HG03469 (cell line): Measurements from ENCODE around the gene LINC00237.

Source experiments
- ATAC-seq: cut with Tn5 transposase; IDR thresholded peaks from one replicate; pipeline ENCODE4 v1.9.1; 2021; ENCODE audit warnings: mild to moderate bottlenecking, moderate library complexity, moderate number of reproducible peaks; ENCODE audit not compliant: unreplicated experiment

LINC00237 gene

GRCh38 chr20:21106171-21107017 lies at the start of gene LINC00237:
TSS of gene LINC00237 (minus strand) at chr20:21106358.
- ATAC-seq = no peak

GRCh38 chr20:21155268-21155667 lies 49.1 kb upstream of the LINC00237 start:
- ATAC-seq = no peak

GRCh38 chr20:21154692-21155091 lies 48.5 kb upstream of the LINC00237 start:
- no peak for ATAC-seq

- no peak for ATAC-seq
These were observed 45.6 kb upstream of the LINC00237 start for GRCh38 chr20:21151791-21152190.

- ATAC-seq = no peak
These were observed 43.2 kb upstream of the LINC00237 start for GRCh38 chr20:21149344-21149743.

- ATAC-seq = no peak
These were observed 41.4 kb upstream of the LINC00237 start for GRCh38 chr20:21147593-21147992.

GRCh38 chr20:21146215-21146614 lies 40.1 kb upstream of the LINC00237 start:
- ATAC-seq = no peak

- no peak for ATAC-seq
These were observed 39.3 kb upstream of the LINC00237 start for GRCh38 chr20:21145424-21145823.

GRCh38 chr20:21143194-21143890 lies 37.2 kb upstream of the LINC00237 start:
- ATAC-seq = no peak

GRCh38 chr20:21141825-21142224 lies 35.7 kb upstream of the LINC00237 start:
- no peak for ATAC-seq

- no peak for ATAC-seq
These were observed 33.9 kb upstream of the LINC00237 start for GRCh38 chr20:21139881-21140566.

GRCh38 chr20:21137078-21137477 lies 30.9 kb upstream of the LINC00237 start:
- ATAC-seq = no peak

- no peak for ATAC-seq
These were observed 30.0 kb upstream of the LINC00237 start for GRCh38 chr20:21136015-21136732.

- no peak for ATAC-seq
These were observed 28.8 kb upstream of the LINC00237 start for GRCh38 chr20:21134883-21135493.

GRCh38 chr20:21133917-21134622 lies 27.9 kb upstream of the LINC00237 start:
- ATAC-seq = no peak

GRCh38 chr20:21133404-21133803 lies 27.2 kb upstream of the LINC00237 start:
- no peak for ATAC-seq

- no peak for ATAC-seq
These were observed 23.7 kb upstream of the LINC00237 start for GRCh38 chr20:21129861-21130260.

GRCh38 chr20:21127201-21127981 lies 21.2 kb upstream of the LINC00237 start:
- ATAC-seq = no peak

- ATAC-seq = no peak
These were observed 20.4 kb upstream of the LINC00237 start for GRCh38 chr20:21126581-21126870.
